GM13976 (cell line): ENCODE data around the gene ADGRG7.

Experiments used
- DNase-seq: peaks from one replicate; pipeline ENCODE4 v3.0.0; 2012; ENCODE audit warnings: low spot score
- CTCF ChIP-seq: IDR thresholded peaks from 2 replicates; pipeline ENCODE4 v1.5.1; 2012; ENCODE audit warnings: borderline replicate concordance, mild to moderate bottlenecking; ENCODE audit not compliant: insufficient read depth; ENCODE audit errors: extremely low read depth, missing control alignments, control extremely low read depth
- in situ Hi-C: fragments of 300-500 bp; cut with MboI; formaldehyde crosslinking; loops from one replicate; pipeline ENCODE4 v1.12.0; 2022; ENCODE audit warnings: low sequenced_read_pairs, mixed read lengths, inconsistent platforms; ENCODE audit not compliant: unreplicated experiment

ADGRG7 gene

DNA sequence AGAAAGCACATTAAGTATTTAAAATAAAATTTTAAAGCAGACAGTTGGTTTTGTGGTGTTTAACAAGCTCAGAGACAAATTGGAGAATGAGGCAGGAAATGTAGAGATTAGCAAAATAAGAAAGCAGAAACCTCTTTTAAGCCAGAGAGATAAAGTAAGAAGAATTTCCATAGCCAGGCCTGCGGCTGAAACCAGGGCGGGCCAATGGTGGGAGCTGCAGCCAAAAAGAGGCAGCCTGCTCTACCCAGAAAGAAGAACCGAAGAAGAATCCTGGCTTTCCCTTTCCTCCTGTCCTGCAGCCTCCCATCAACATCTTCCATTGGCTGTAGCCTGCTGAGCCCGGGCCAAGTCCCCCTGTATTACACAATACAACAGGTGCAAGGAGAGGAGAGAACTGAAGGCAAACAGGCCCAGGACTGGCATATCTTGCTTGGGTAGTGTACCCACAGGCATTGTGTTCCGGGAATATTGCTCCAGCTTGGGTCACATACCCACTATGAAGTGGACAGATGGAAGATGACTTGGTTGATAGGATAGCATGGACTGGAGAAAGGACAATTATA is 88.4 kb downstream of the ADGRG7 start:
- in situ Hi-C loops, result no loop called here
- no peak for TF ChIP-seq CTCF
- DNase-seq, result no peak

GRCh38 chr3:100698736-100699135 is 89.3 kb downstream of the ADGRG7 start:
- DNase-seq, result no peak
- in situ Hi-C loops, result no loop called here
- no peak for TF ChIP-seq CTCF

DNA sequence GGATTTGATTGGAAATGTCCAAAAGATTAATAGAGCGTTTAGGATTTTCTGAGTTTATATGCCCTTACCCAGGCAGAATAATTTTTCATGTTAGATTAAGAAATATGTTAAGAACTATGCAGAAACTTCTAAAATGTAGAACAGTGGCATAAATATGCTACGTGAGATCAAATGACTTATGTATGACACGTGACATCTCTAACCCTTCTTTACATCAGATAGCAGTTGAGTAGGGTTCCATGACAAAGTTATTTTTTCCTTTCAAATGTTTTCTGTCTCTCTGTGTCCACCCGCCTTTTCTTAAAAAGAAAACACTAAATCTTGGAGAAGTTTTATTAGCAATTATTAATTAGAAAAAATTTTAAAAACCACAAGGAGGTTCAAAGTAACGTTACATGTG is 91.3 kb downstream of the ADGRG7 start:
- in situ Hi-C loops, result no loop called here
- no peak for DNase-seq
- TF ChIP-seq CTCF, result no peak

DNA sequence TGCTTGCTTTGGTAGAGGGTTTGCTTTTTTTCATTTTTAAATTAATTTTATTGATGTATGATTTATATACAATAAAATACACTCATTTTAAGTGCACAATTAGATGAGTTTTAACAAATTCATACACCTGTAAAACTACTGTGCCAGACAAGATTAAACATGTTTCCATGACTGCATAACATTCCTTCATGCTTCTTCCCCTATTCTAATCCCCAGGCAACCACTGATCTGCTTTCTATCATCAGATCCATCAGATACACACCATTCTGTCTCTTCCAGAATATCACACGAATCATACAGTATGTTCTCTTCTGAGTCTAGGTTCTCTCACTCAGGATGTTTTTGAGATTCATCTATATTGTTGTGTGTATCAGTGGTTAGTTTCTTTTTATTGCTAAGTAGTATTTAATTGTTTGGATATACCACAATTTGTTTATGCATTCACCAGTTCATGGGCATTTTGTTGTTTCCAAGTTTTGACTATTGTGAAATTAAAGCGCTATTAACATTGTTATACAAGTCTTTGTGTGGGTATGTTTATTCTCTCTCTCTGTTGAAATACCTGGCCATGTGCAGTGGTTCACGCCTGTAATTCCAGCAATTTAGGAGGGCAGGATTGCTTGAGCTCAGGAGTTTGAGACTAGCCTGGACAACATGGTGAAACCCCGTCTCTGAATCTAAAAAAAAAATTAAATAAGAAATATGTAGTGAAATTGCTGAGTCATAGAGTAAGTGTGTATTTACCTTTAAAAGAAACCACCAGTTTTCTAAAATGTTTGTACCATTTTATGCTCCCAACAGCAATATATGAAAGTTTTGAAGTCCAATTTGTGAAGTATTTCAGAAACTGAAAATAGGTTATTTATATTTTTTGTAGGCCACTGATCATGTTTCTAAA is 92.9 kb downstream of the ADGRG7 start:
- DNase-seq, result no peak
- no peak for TF ChIP-seq CTCF
- in situ Hi-C loops, result no loop called here

GRCh38 chr3:100702980-100703345 is 93.6 kb downstream of the ADGRG7 start:
- DNase-seq, result no peak
- no peak for TF ChIP-seq CTCF
- in situ Hi-C loops, result no loop called here

GRCh38 chr3:100703865-100704264 is 94.5 kb downstream of the ADGRG7 start:
- no peak for DNase-seq
- no peak for TF ChIP-seq CTCF
- in situ Hi-C loops, result no loop called here
